ENCODE results near the gene RHCG.

Gene RHCG

GRCh38 chr15:89502867-89503595 lies 6.6 kb upstream of the RHCG start:
- DNase-seq = no peak

- DNase-seq = no peak
These were observed 5.3 kb upstream of the RHCG start for GRCh38 chr15:89501646-89502045.

- DNase-seq = no peak
These were observed 4.3 kb upstream of the RHCG start for GRCh38 chr15:89500397-89501270.

- DNase-seq = no peak
These were observed 2.8 kb upstream of the RHCG start for GRCh38 chr15:89499156-89499555.

GRCh38 chr15:89498574-89498906 lies 2.2 kb upstream of the RHCG start:
- no peak for DNase-seq

- no peak for DNase-seq
These were observed 848 bp upstream of the RHCG start for GRCh38 chr15:89497231-89497630.

GRCh38 chr15:89495638-89496145 lies 691 bp downstream of the RHCG start:
- no peak for DNase-seq

GRCh38 chr15:89494941-89495637 lies 1.3 kb downstream of the RHCG start:
- no peak for DNase-seq

- no peak for DNase-seq
These were observed 2.4 kb downstream of the RHCG start for GRCh38 chr15:89494031-89494430.

- no peak for DNase-seq
These were observed 3.3 kb downstream of the RHCG start for GRCh38 chr15:89492934-89493631.

GRCh38 chr15:89492111-89492641 lies 4.2 kb downstream of the RHCG start:
- no peak for DNase-seq

GRCh38 chr15:89490814-89491315 lies 5.5 kb downstream of the RHCG start:
- no peak for DNase-seq

- DNase-seq = no peak
These were observed 6.1 kb downstream of the RHCG start for GRCh38 chr15:89490081-89490813.

GRCh38 chr15:89489376-89489775 lies 7.0 kb downstream of the RHCG start:
- no peak for DNase-seq

- no peak for DNase-seq
These were observed 8.6 kb downstream of the RHCG start for GRCh38 chr15:89487791-89488190.

GRCh38 chr15:89486726-89487050 lies 9.7 kb downstream of the RHCG start:
- DNase-seq = no peak

- no peak for DNase-seq
These were observed 13.3 kb downstream of the RHCG start for GRCh38 chr15:89483079-89483478.

GRCh38 chr15:89482139-89482538 lies 14.2 kb downstream of the RHCG start:
- no peak for DNase-seq

GRCh38 chr15:89480505-89480904 lies 15.9 kb downstream of the RHCG start:
- DNase-seq = no peak

GRCh38 chr15:89479173-89479572 lies 17.2 kb downstream of the RHCG start:
- no peak for DNase-seq

- no peak for DNase-seq
These were observed 18.8 kb downstream of the RHCG start for GRCh38 chr15:89477411-89478242.
